Hepatocyte (in vitro differentiated cells): ENCODE data around the gene RNF182. TPM values are rescaled to one million over a fixed set of nuclear protein-coding genes. Genes with fewer than 3 reads are reported as not detected.

Source experiments
- DNase-seq: peaks from one replicate; pipeline ENCODE4 v3.0.0-alpha.2; 2016; ENCODE audit warnings: low spot score
- H2AFZ ChIP-seq: fragments of 200-600 bp; sonication (generic); 2 replicates; pipeline ENCODE4 v1.6.0; 2016; ENCODE audit warnings: antibody characterized with exemption, mild to moderate bottlenecking
- H3K27ac ChIP-seq: fragments of 200-600 bp; sonication (generic); 2 replicates; pipeline ENCODE4 v1.5.1; 2016; ENCODE audit warnings: mild to moderate bottlenecking
- H3K27me3 ChIP-seq: fragments of 200-600 bp; sonication (generic); 2 replicates; pipeline ENCODE4 v1.6.1; 2016
- H3K36me3 ChIP-seq: fragments of 200-600 bp; sonication (generic); replicated peaks from 2 replicates; pipeline ENCODE4 v1.5.1; 2016; ENCODE audit warnings: low read depth; ENCODE audit not compliant: insufficient read depth
- H3K4me1 ChIP-seq: fragments of 200-600 bp; sonication (generic); 2 replicates; pipeline ENCODE4 v1.5.1; 2016; ENCODE audit warnings: mild to moderate bottlenecking, moderate library complexity; ENCODE audit not compliant: insufficient read depth
- H3K4me2 ChIP-seq: fragments of 200-600 bp; sonication (generic); 2 replicates; pipeline ENCODE4 v1.6.0; 2016
- H3K4me3 ChIP-seq: fragments of 200-600 bp; sonication (generic); 2 replicates; pipeline ENCODE4 v1.5.1; 2016; ENCODE audit warnings: mild to moderate bottlenecking
- H3K79me2 ChIP-seq: fragments of 200-600 bp; sonication (generic); 2 replicates; pipeline ENCODE4 v1.6.0; 2017; ENCODE audit warnings: mild to moderate bottlenecking
- H3K9me2 ChIP-seq: fragments of 200-600 bp; sonication (generic); replicated peaks from 2 replicates; pipeline ENCODE4 v1.6.0; 2017; ENCODE audit warnings: mild to moderate bottlenecking; ENCODE audit not compliant: insufficient read depth
- H3K9me3 ChIP-seq: fragments of 200-600 bp; sonication (generic); 2 replicates; pipeline ENCODE4 v1.5.1; 2016; ENCODE audit warnings: low read depth, mild to moderate bottlenecking
- H4K20me1 ChIP-seq: fragments of 200-600 bp; sonication (generic); 2 replicates; pipeline ENCODE4 v1.6.0; 2016; ENCODE audit warnings: mild to moderate bottlenecking; ENCODE audit not compliant: insufficient read depth, poor library complexity, severe bottlenecking
- CTCF ChIP-seq: fragments of 200-600 bp; sonication (generic); IDR thresholded peaks from 2 replicates; pipeline ENCODE4 v1.5.1; 2016; ENCODE audit warnings: antibody characterized with exemption, mild to moderate bottlenecking; ENCODE audit not compliant: poor library complexity
- EZH2 ChIP-seq: fragments of 200-600 bp; sonication (generic); IDR thresholded peaks from 2 replicates; pipeline ENCODE4 v1.6.1; 2016; ENCODE audit warnings: antibody characterized with exemption, mild to moderate bottlenecking, borderline replicate concordance
- EZH2phosphoT487 ChIP-seq: fragments of 200-600 bp; sonication (generic); IDR thresholded peaks from one replicate; pipeline ENCODE4 v1.6.1; 2018; ENCODE audit warnings: antibody characterized with exemption, mild to moderate bottlenecking, low read depth, moderate library complexity; ENCODE audit not compliant: unreplicated experiment, severe bottlenecking
- WGBS: methylation state at CpG from one replicate; pipeline ENCODE4 v1.1.6; 2016; ENCODE audit warnings: low lambda C conversion rate; ENCODE audit errors: missing lambda C conversion rate; 5-methylcytosine and 5-hydroxymethylcytosine counted together
- polyA plus RNA-seq: library from polyadenylated mRNA; unstranded; fragments of >200 nt; fragmentation: Nextera tagmentation; extraction: Ambion mirVana; gene quantifications from 2 replicates; pipeline ENCODE4 v1.2.1, GENCODE V29; 2016
- total RNA-seq: library from RNA; depleted of rRNA; stranded (reverse); fragments of >200 nt; gene quantifications from 2 replicates; pipeline ENCODE4 v1.2.3, GENCODE V29; 2014

Gene RNF182
- total and polyA plus RNA-seq, 2 experiments from 2014 or later: 2.0 TPM; not detected in 1

- Histone ChIP-seq H3K27ac (no peak overlapping the region), H4K20me1 (no peaks in the 10 kb centered on the region), H3K4me1 (no peaks in the 10 kb centered on the region), H2AFZ (no peak overlapping the region), H3K27me3 (no peaks in the 10 kb centered on the region), H3K4me3 (no peak overlapping the region), H3K79me2 (no peaks in the 10 kb centered on the region), H3K36me3 (no peaks in the 10 kb centered on the region), H3K9me3 (no peaks in the 10 kb centered on the region), H3K4me2 (no peak overlapping the region), H3K9me2 (no peaks in the 10 kb centered on the region)
- TF ChIP-seq EZH2phosphoT487: no peak
- TF ChIP-seq EZH2: no peak
- no peak for TF ChIP-seq CTCF
- 83% methylated on average over 9 of the region's 9 CpGs for WGBS
- no peak for DNase-seq
Observed at GRCh38 chr6:14004258-14004657, 79.5 kb downstream of the RNF182 start.

GRCh38 chr6:14008809-14009208, 84.1 kb downstream of the RNF182 start:
- WGBS: 89% methylated on average over 5 of the region's 5 CpGs
- TF ChIP-seq CTCF: no peak
- TF ChIP-seq EZH2: no peak
- no peak for TF ChIP-seq EZH2phosphoT487
- Histone ChIP-seq H3K36me3 (no peaks in the 10 kb centered on the region), H3K4me2 (no peak overlapping the region), H2AFZ (no peak overlapping the region), H3K4me3 (no peak overlapping the region), H3K27ac (no peak overlapping the region), H3K9me2 (no peaks in the 10 kb centered on the region), H4K20me1 (no peaks in the 10 kb centered on the region), H3K27me3 (no peaks in the 10 kb centered on the region), H3K4me1 (no peaks in the 10 kb centered on the region), H3K9me3 (no peaks in the 10 kb centered on the region), H3K79me2 (no peaks in the 10 kb centered on the region)
- no peak for DNase-seq

GRCh38 chr6:14009431-14009830, 84.7 kb downstream of the RNF182 start:
- no peak overlapping the region for H2AFZ ChIP-seq

More at GRCh38 chr6:14009431-14009830, 84.7 kb downstream of the RNF182 start:
- Histone ChIP-seq H3K9me2 (no peaks in the 10 kb centered on the region), H3K4me2 (no peak overlapping the region), H3K9me3 (no peaks in the 10 kb centered on the region), H3K36me3 (no peaks in the 10 kb centered on the region), H3K27ac (no peak overlapping the region), H3K27me3 (no peaks in the 10 kb centered on the region), H4K20me1 (no peaks in the 10 kb centered on the region), H3K79me2 (no peaks in the 10 kb centered on the region), H3K4me3 (no peak overlapping the region), H3K4me1 (no peaks in the 10 kb centered on the region)
- 73% methylated on average over 3 of the region's 3 CpGs for WGBS
- no peak for DNase-seq
- TF ChIP-seq EZH2 (no peak), EZH2phosphoT487 (no peak), CTCF (no peak)
